NCI-H345 treated with DMSO at 0.1 percent for 48 hours (cell line): Measurements from ENCODE around the gene ZNF423.
"Not testable (repeated sequence)": the region's sequence is repeated elsewhere in the genome, so short reads cannot be mapped to it uniquely, and the experiment has no call there.

Experiments
- DNase-seq: peaks from one replicate; lab custom pipeline; 2025; ENCODE audit not compliant: unreplicated experiment; lab: John Stamatoyannopoulos, UW

Gene ZNF423

GRCh38 chr16:49871824-49872223 is 15.9 kb upstream of the ZNF423 start:
- not testable (repeated sequence) for DNase-seq

GRCh38 chr16:49869731-49870130 is 13.8 kb upstream of the ZNF423 start:
- DNase-seq = no peak

DNA sequence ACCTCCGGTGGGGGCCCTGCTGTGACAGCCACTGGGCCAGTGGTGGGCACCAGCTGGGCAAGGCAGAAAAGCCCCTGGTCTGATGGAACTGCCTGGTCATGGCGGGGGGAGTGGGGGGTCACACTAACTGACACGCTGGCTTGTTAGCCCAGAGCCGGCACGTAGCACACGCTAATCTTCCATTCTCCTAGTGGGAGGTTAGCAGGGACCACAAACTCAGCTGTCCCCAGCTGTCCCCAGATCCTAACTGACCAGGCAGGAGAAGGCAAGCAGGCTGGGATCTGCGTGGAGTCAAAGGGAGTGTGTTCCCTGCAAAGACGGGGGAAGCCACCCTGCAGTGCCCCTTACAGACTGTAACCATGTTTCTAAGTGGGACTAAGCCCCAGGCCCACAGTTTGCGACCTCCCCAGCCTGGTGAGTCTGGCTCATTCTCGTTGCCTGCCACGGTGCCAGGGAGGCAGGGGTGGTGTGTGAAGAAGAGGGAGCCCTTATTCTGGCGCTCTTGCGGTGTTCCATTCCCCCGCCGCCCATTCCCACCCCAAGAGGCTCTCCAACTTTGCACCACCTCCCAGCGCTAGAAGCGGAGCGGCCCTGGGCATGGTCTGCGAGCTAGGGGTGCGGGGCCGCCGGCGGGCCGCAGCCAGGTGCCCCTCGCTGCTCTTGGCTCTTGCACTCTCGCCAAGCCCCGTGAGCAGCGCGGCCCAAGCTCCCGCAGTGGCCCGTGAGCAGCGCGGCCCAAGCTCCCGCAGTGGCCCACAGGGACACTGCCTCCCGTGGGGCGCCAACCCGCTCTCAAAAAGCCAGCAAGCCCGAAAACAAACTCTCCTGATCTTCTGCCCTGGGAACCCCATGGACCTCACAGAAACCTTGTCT is 12.1 kb upstream of the ZNF423 start:
- DNase-seq = no peak

DNA sequence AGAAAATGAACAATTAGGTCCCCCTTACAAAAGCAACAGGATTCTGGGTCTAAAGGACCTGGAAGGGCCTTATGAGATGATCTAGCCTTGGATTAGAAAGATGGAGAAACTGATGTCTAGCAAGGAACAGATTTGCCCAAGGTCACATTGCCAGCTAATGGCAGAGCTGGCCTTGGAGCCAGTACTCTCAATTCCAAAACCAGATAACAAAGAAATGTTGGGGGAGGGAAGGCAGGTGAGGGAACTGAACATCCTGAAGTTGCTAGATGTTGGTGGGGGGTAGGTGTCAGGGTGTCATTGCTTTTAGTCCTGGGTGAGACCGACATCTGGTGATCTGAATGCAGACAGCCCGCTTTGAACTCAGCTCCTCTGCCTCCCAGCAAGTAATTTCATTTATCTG is 11.3 kb upstream of the ZNF423 start:
- no peak for DNase-seq

DNA sequence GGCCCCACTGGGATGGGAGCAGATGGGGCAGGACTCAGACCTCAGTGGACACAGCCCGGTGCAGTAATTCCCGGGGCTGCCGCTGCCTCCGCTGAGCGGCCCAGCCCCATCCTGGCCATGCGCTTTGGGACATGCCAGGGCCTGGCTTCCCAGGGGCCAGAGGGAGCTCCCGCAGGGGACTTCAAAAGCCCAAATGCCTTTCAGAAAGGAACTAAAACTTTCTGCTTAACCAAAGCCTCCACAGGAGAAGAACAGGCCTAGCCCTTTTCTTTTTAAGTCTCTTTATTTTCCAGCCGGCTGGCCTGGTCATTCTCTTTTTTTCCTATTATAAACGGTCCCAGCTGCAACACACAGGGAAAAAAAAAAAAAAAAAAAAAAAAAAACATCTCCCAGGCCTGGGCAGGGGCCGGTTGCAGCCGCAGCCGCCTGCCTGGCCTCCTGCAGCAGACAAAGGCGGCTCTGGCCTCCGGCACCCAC is 10.7 kb upstream of the ZNF423 start:
- no peak for DNase-seq

DNA sequence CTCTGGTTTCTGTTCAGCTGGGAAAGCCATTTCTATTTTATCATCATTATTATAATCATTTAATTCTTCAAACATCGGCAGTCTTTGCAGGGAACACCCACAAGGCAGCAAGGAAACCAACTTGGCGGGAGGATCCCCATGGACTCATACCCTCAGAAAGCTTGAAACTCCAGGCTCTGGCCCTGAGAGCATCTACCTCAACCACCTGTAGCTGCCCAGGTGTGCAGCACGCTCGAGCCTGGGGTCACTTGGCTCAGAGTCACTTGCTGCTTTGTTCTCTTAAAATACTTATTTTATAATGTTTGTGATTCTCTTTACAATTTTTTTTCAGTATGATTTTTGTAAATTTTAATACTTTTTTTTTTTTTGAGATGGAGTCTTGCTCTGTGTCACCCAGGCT is 6.8 kb upstream of the ZNF423 start:
- DNase-seq = no peak

GRCh38 chr16:49861299-49861698 is 5.4 kb upstream of the ZNF423 start:
- no peak for DNase-seq

- DNase-seq = no peak
These were observed 4.7 kb upstream of the ZNF423 start for GRCh38 chr16:49860593-49860992.

DNA sequence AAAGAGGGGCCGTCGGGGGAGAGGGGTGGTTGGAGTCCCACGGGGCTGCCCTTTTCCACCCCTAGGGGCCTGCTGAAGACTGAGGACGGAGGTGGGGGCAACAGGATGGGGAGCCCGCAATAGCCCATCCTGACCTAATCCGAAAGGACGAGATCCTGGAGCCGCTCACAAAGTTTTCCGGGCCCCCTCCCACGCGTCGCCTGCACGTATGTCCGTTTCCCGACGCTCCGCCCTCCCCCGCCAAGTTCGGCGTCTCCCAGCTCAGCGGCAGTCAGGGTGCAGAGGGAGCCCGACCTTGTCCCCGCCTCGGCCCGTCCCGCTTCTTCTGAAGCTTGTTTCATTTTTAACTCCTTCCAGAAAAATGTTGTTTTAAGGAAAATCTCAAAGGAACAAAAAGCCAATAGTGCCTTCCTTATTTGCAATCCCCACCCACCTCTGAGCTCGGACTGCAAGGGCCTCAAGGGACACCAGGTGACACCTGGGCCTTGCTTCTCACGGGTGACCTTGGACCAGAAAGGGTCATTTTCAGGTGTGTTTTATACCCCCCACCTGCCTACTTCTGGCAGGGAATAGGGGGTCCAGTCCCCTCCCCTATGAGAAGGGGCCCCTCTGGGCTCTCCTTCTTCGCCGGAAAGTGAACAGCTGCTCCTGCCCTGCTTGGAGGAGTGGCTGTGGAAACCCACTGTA is 3.4 kb upstream of the ZNF423 start:
- no peak for DNase-seq

DNA sequence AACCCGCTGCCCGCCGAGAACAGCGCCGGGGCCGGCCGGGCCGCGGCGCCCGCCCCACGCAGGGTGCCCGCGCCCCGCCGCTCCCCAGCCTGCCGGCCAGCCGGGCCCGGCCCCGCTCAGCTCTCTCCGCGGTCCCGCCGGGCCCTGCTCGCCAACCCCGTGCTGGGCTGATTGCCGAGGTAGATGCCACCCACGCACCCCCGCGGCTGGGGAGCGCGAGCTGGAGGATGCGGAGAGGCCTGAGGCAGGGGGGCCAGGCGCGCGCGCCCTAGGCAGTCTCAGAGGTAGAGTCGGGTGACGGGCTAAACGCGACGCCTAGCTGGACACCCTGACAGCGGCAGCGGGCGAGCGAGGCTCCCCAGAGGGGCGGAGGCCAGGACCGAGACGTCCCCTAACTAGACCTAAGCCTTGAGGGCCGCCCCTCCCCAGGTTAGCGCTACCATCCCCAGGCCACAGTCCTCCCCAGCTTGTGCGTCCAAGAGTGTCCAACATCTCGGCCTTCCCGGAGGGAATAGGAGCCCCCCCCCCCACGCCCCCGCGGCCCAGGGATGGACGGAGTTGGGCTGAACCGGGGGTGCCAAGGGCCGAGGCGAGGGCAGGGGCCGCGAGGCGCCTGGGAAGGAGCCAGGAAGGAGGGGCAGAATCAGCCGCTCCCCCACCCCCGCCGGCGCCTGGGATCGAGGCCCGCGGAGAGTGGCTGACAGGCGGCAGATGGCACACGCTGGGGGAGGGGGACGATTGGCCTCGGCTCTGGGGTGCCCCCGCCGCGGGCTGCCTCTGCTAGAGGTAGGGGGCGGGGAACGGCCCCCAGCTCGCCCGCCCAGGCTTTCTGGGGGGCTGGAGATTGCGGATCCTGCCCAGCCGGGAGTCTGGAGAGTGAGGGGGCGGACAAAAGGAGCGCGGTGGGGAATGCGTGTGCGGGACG is 2.5 kb upstream of the ZNF423 start:
- DNase-seq = no peak

GRCh38 chr16:49857423-49858181 is 1.7 kb upstream of the ZNF423 start:
- DNase-seq = no peak

DNA sequence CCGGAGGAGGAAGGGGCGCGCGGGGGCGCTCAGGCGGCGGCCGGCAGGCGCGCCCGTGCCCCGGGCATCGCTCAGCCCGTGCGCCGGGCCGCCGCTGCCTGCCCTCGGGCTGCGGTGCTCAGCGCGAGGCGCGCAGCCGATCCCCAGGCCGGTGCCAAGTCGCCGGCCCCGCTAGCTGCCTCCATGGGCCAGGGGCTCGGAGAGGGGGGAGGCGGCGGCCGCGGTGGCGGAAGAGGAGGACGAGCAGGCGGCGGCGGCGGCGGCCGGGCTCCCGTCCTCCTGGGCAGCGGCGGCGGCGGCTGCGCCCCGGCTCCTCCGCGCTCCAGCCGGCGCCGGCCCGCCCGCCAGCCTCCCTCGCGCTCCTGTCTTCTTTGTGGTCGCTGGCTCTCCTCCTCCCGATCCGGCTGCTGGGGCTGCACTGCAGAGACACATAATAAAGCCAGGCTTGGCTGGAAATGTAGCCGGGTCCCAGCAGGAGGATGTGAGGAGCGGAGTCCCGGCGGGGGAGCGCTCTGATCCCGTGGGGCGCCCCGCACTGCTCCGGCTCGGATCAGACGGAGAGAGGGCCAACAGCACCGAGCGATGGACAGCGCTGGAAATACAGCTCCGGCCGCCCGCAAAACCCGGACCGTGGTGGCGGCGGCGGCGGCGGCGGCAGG is 889 bp upstream of the ZNF423 start:
- peak; percentile 13 for DNase-seq

- no peak for DNase-seq
These were observed 561 bp downstream of the ZNF423 start for GRCh38 chr16:49855280-49855821.

GRCh38 chr16:49854796-49855203 is 1.1 kb downstream of the ZNF423 start:
- DNase-seq = no peak

GRCh38 chr16:49854188-49854795 is 1.6 kb downstream of the ZNF423 start:
- DNase-seq = no peak

- DNase-seq = no peak
These were observed 3.6 kb downstream of the ZNF423 start for GRCh38 chr16:49852279-49852678.

- no peak for DNase-seq
These were observed 4.5 kb downstream of the ZNF423 start for GRCh38 chr16:49851468-49851787.

DNA sequence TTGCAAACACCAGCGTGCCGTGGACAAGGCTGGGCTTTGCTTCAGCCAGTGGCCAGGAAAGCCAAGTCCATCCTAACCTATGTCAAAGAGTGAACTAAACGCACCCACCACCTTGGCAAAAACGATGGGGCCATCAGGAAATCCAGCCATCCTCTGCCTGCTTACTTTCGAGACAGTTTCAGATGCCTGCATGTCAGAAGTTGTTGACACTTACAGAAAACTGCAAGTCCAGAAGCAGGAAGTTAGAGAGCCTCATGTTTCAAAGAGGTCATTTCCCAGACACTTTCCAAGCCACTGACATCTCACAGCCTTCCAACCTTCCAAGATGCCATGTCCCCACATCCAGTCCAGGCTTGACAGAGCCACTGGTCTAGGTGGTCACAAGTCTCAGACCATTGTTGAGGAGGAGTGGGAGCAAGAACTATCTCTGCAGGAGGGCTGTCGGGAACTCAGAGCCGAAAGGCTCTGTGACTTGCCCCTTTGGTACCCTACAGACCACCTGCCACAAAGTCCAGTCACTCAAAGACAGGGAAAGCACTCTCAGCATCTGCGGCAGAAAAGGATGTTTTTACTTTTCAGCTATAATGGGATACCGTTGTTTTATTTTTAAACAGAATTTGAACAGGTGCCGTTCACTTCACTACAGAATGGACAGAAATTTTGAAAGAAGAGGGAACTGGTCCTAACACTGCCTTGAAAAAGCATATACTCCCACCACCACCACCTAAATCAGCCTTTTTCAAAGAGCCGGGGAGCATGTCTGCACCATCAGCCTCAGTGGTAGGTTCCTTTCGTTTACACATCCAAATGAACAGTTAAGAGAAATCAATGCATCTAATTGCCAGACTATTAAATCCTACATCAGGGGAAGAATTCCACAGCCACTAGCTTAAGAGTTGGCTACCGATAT is 5.1 kb downstream of the ZNF423 start:
- DNase-seq = no peak

GRCh38 chr16:49849754-49850108 is 6.2 kb downstream of the ZNF423 start:
- no peak for DNase-seq
